TTC549 (cell line): Measurements from ENCODE around the gene GSE1.

Experiments
- FAIRE-seq: peaks from 2 replicates; lab custom pipeline; 2012; peaks lifted over from hg19 to GRCh38; lab: Jason Lieb, UNC

Gene GSE1

GRCh38 chr16:85574672-85575475, 38.2 kb upstream of the GSE1 start:
- FAIRE-seq, result no peak

- no peak for FAIRE-seq
Measured at GRCh38 chr16:85575920-85576319, 37.2 kb upstream of the GSE1 start.

- no peak for FAIRE-seq
Measured at GRCh38 chr16:85576944-85577343, 36.2 kb upstream of the GSE1 start.

GRCh38 chr16:85577899-85578598, 35.1 kb upstream of the GSE1 start:
- FAIRE-seq, result no peak

- no peak for FAIRE-seq
Measured at GRCh38 chr16:85578599-85578948, 34.5 kb upstream of the GSE1 start.

GRCh38 chr16:85579191-85579590, 33.9 kb upstream of the GSE1 start:
- no peak for FAIRE-seq

- no peak for FAIRE-seq
Measured at GRCh38 chr16:85579923-85580580, 33.1 kb upstream of the GSE1 start.

GRCh38 chr16:85580684-85581083, 32.4 kb upstream of the GSE1 start:
- FAIRE-seq, result no peak

- FAIRE-seq, result no peak
Measured at GRCh38 chr16:85582229-85582991, 30.7 kb upstream of the GSE1 start.

GRCh38 chr16:85583491-85584181, 29.5 kb upstream of the GSE1 start:
- no peak for FAIRE-seq

- FAIRE-seq, result no peak
Measured at GRCh38 chr16:85584267-85584666, 28.9 kb upstream of the GSE1 start.

- no peak for FAIRE-seq
Measured at GRCh38 chr16:85584819-85585282, 28.3 kb upstream of the GSE1 start.

GRCh38 chr16:85585711-85586110, 27.4 kb upstream of the GSE1 start:
- FAIRE-seq, result no peak

- FAIRE-seq, result no peak
Measured at GRCh38 chr16:85586380-85587104, 26.6 kb upstream of the GSE1 start.

GRCh38 chr16:85587762-85588556, 25.2 kb upstream of the GSE1 start:
- FAIRE-seq, result no peak

- no peak for FAIRE-seq
Measured at GRCh38 chr16:85588562-85589503, 24.3 kb upstream of the GSE1 start.

GRCh38 chr16:85589688-85590505, 23.2 kb upstream of the GSE1 start:
- FAIRE-seq, result no peak

- no peak for FAIRE-seq
Measured at GRCh38 chr16:85590506-85590832, 22.7 kb upstream of the GSE1 start.
